Adrenal gland (tissue), 12 donors: Measurements from ENCODE around the gene DNAJC11. TPM values are rescaled to one million over a fixed set of nuclear protein-coding genes. Genes with fewer than 3 reads are reported as not detected.
A peak's percentile ranks its signal among the peaks of the same experiment; 100 is the strongest.

ENCODE experiments used
- DNase-seq, 7 donors: peaks; one replicate each; pipeline ENCODE4 v3.0.0-alpha.2; 2019 to 2020
- H3K27ac ChIP-seq, 5 donors: fragments of 200-600 bp; sonication (generic) in 4 of 5; 1 replicate in 3 of 5; 2 replicates in 2 of 5; pipeline versions ENCODE4 v1.5.1 to v1.8.0; 2016 to 2020; ENCODE audit warnings: mild to moderate bottlenecking in 1 of 5
- H3K27me3 ChIP-seq: fragments of 200-600 bp; 2 replicates; pipeline ENCODE4 v1.8.0; 2021
- H3K36me3 ChIP-seq, 2 donors: fragments of 200-600 bp; replicated peaks in 1 of 2; 1 replicate in 1 of 2; 2 replicates in 1 of 2; pipeline versions ENCODE4 v1.5.1 to v1.8.0; 2018 to 2022
- H3K4me1 ChIP-seq, 2 donors: fragments of 200-600 bp; replicated peaks in 1 of 2; 1 replicate in 1 of 2; 2 replicates in 1 of 2; pipeline versions ENCODE4 v1.5.1 to v1.8.0; 2018 to 2021
- H3K4me3 ChIP-seq, 4 donors: fragments of 200-600 bp; sonication (generic) in 3 of 4; one replicate each; pipeline ENCODE4 v1.5.1; 2016 to 2018
- H3K9me3 ChIP-seq, 3 donors: fragments of 200-600 bp; sonication (generic) in 1 of 3; replicated peaks in 1 of 3; 1 replicate in 2 of 3; 2 replicates in 1 of 3; pipeline versions ENCODE4 v1.5.1 to v1.8.0; 2016 to 2021
- POLR2A ChIP-seq, 2 donors: fragments of 450-650 bp; IDR thresholded peaks; one replicate each; pipeline ENCODE4 v1.6.1; 2017; ENCODE audit warnings: antibody characterized with exemption in 2 of 2, mild to moderate bottlenecking in 2 of 2, moderate library complexity in 1 of 2
- WGBS, 4 donors: extraction: QIAGEN DNeasy Blood & Tissue Kit in 2 of 4; methylation state at CpG; one replicate each; pipeline versions ENCODE4 v1.1.5 to v1.1.7; 2013 to 2017; 5-methylcytosine and 5-hydroxymethylcytosine counted together
- intact Hi-C, 2 donors: fragments of 100-400 bp; cut with DNase I; formaldehyde crosslinking; loops; one replicate each; pipeline versions ENCODE4 v1.14.1 to v1.15.0; 2022 to 2023
- polyA plus RNA-seq, 3 donors: library from polyadenylated mRNA; stranded (reverse); fragments of 200-250 nt in 2 of 3; fragments of 350-450 nt in 1 of 3; fragmentation: Illumina TruSeq in 1 of 3; extraction: RNeasy Lipid Tissue Mini Kit (QIAGEN cat#74804) in 1 of 3; gene quantifications; one replicate each; pipeline ENCODE4 v1.2.3, GENCODE V29; 2013 to 2014
- total RNA-seq, 9 donors: library from RNA; depleted of rRNA in 4 of 9; stranded (reverse); fragments of >200 nt in 4 of 9; fragments of 120-200 nt in 1 of 9; fragmentation: NEBNext Ultra II Directional in 1 of 9; extraction: Animal tissue kit (Norgen Biotek cat#: 25700) in 1 of 9; gene quantifications; one replicate each; pipeline versions ENCODE4 v1.1.0 to v1.2.4, GENCODE V29; 2013 to 2023
- TF ChIP-seq, protein P1 (sequence below), 6 experiments: fragments of 450-650 bp in 4 of 6; fragments of 200-600 bp in 2 of 6; sonication (generic) in 1 of 6; IDR thresholded peaks; 1 replicate in 5 of 6; 2 replicates in 1 of 6; pipeline versions ENCODE4 v1.5.1 to v1.8.0; 2016 to 2021; ENCODE audit warnings: antibody characterized with exemption in 6 of 6, mild to moderate bottlenecking in 2 of 6, moderate library complexity in 1 of 6
- donor health status: healthy with polysubstance abuse.
- donor health status: Bipolar disorder and iron deficiency.
- donor health status: DM: yes; HTN: yes; CAD: no.
- donor health status: DM: no; HTN: no; CAD: no.
- donor health status: DM: no; HTN: no; CAD: no.
- donor health status: DM: yes; HTN: yes; CAD: no.

The DNAJC11 gene
- total and polyA plus RNA-seq, 12 donors = 29.2 to 125 (median 61.9) TPM

DNA sequence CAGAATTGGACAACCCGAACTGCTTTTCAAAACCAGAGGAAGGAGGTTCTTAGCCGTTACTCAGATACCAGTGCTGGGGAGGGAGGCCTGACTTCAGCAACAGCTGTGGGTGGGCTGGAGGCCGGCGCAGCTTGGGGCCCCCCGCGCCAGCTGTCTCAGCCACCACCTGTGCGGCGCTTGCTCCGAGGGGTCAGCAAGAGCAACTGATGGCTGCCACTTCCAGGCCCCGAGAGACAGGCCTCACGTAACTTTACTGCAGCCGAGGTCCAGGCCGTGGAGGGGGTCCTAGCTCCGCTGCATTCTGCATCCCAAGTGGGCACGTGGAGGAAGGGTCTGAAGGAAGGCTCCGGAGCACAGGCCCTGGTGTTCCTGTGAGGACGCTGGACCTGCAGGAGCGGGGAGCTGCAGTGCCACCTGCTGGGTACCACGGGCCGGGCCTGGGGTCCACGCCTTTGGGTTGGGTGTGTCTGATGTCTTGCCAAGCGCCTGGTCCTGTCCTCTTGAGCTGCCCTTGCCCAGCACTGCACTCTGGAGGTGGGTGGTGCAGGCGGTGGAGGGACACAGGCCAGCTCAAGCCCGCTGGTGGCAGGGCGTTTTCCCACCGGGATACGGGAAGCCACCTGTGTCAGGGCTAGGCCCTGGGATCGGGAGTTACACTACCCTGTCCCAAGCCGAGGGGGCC lies 67.1 kb downstream of the DNAJC11 start:
- no peaks in the 10 kb centered on the region for H3K9me3 ChIP-seq
- DNase-seq = peak; percentile 54 to 83 (median 78)
- H3K27ac ChIP-seq = no peak overlapping the region
- no peak overlapping the region for H3K4me3 ChIP-seq
- no peak for TF ChIP-seq POLR2A (IDR thresholded peaks at IDR 0.05)
- TF ChIP-seq, protein P1, sequence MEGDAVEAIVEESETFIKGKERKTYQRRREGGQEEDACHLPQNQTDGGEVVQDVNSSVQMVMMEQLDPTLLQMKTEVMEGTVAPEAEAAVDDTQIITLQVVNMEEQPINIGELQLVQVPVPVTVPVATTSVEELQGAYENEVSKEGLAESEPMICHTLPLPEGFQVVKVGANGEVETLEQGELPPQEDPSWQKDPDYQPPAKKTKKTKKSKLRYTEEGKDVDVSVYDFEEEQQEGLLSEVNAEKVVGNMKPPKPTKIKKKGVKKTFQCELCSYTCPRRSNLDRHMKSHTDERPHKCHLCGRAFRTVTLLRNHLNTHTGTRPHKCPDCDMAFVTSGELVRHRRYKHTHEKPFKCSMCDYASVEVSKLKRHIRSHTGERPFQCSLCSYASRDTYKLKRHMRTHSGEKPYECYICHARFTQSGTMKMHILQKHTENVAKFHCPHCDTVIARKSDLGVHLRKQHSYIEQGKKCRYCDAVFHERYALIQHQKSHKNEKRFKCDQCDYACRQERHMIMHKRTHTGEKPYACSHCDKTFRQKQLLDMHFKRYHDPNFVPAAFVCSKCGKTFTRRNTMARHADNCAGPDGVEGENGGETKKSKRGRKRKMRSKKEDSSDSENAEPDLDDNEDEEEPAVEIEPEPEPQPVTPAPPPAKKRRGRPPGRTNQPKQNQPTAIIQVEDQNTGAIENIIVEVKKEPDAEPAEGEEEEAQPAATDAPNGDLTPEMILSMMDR (IDR thresholded peaks at IDR 0.05) = peak; percentile 17 to 59 (median 49)
- intact Hi-C loops = no loop called here
- no peaks in the 10 kb centered on the region for H3K27me3 ChIP-seq
- WGBS, 4 donors = 67 to 79% (median 72%) methylated on average over 13 to 29 of the region's 29 CpGs
- H3K36me3 ChIP-seq = peaks cover 0 to 97% of the 10 kb centered on the region in 2 donors
- no peaks in the 10 kb centered on the region for H3K4me1 ChIP-seq

DNA sequence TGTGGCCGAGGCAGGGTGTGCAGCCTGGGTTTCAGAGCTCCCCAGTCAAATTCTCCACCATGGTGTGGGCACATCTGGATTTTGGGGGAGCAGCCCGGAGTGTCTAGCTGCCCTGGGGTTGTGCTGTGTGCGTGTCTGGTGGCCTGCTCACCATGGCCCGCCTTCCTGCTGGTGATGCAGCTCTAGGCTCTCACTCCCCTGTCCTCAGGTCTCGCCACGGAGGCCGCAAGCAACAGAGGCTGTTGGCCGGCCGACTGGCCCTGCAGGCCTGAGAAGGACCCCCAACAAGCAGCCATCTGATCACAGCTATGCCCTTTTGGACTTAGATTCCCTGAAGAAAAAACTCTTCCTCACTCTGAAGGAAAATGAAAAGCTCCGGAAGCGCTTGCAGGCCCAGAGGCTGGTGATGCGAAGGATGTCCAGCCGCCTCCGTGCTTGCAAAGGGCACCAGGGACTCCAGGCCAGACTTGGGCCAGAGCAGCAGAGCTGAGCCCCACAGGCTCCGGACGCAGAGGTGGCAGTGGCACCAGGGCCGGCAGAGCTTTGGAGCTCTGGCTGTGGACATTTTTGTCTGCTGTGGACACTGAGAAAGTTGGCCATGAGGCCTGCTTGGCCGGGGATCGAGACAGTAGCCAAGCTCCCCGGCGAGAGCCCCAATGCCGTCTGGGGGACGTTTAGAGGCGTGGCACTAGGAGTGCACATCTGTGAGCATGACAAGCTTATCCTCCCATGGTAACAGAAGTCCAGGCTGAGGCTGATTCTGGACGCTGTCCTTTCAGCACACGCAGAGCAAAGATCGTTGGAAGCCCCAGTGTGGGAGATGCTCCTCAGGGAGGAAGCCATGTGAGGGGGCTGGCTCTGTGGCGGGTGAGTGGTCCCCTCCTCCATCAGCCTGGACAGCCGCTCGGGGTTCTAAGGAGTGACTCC lies 68.8 kb downstream of the DNAJC11 start:
- Histone ChIP-seq H3K27ac (no peak overlapping the region), H3K9me3 (no peaks in the 10 kb centered on the region), H3K36me3 (peaks cover 0 to 94% of the 10 kb centered on the region in 2 donors), H3K4me1 (no peaks in the 10 kb centered on the region), H3K4me3 (no peak overlapping the region), H3K27me3 (no peaks in the 10 kb centered on the region)
- no peak for DNase-seq
- TF ChIP-seq, protein P1 (IDR thresholded peaks at IDR 0.05) = no peak
- no peak for TF ChIP-seq POLR2A (IDR thresholded peaks at IDR 0.05)
- intact Hi-C loops = no loop called here
- WGBS, 4 donors = 85 to 90% (median 86%) methylated on average over 6 to 30 of the region's 30 CpGs

DNA sequence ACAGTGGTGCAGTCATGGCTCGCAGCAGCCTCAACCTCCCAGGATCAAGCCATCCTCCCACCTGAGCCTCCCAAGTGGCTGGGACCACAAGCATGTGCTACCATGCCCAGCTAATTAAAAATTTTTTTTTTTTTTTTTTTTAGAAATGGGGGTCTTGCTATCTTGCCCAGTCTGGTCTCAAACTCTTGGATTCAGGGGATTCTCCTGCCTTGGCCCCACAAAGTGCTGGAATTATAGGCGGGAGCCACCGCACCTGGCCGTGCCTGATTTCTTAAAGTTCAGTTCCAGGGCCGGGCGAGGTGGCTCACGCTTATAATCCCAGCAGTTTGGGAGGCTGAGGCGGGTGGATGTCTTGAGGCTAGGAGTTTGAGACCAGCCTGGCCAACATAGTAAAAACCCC lies 70.6 kb downstream of the DNAJC11 start:
- TF ChIP-seq, protein P1 (IDR thresholded peaks at IDR 0.05) = no peak
- no peak for TF ChIP-seq POLR2A (IDR thresholded peaks at IDR 0.05)
- H3K4me3 ChIP-seq = no peak overlapping the region
- H3K27me3 ChIP-seq = no peaks in the 10 kb centered on the region
- 97 to 100% (median 98%) methylated on average over 7 to 8 of the region's 8 CpGs for WGBS, 4 donors
- DNase-seq = no peak
- H3K4me1 ChIP-seq = peaks cover 6 to 9% of the 10 kb centered on the region in 2 donors
- intact Hi-C loops = no loop called here
- H3K9me3 ChIP-seq = no peaks in the 10 kb centered on the region
- peaks cover 0 to 76% of the 10 kb centered on the region in 2 donors for H3K36me3 ChIP-seq
- H3K27ac ChIP-seq = no peak overlapping the region

DNA sequence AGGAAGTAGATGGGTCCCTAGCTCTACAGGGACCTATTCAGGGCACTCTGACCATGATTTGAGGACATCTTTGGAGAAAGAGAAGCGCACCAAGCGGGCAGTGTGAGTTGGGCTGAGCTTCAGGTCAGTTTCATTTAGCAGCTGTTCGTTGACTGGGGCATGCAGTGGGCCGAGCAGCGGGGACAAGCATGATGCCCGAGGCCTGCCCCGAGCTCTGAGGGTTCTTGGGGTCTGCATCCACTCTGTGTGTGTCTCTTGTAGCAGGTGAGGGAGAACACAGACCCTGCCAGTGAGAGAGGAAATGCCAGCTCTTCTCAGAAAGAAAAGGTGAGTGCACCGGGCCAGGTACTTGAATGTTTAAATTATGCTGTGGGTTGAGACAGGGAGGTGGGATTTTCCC lies 71.6 kb downstream of the DNAJC11 start:
- no peak for DNase-seq
- Histone ChIP-seq H3K36me3 (peaks cover 0 to 65% of the 10 kb centered on the region in 2 donors), H3K9me3 (no peaks in the 10 kb centered on the region), H3K4me1 (peaks cover 9 to 11% of the 10 kb centered on the region in 2 donors), H3K27me3 (no peaks in the 10 kb centered on the region), H3K4me3 (no peak overlapping the region), H3K27ac (no peak overlapping the region)
- 85 to 98% (median 92%) methylated on average over 5 to 8 of the region's 8 CpGs for WGBS, 4 donors
- intact Hi-C loops = no loop called here
- TF ChIP-seq POLR2A (IDR thresholded peaks at IDR 0.05) = no peak
- TF ChIP-seq, protein P1 (IDR thresholded peaks at IDR 0.05) = no peak
